LNCAP (cell line): Measurements from ENCODE around the gene C10orf67.

Experiments
- TF ChIP-seq, protein P1 (sequence below): fragments of 450-650 bp; IDR thresholded peaks from 2 replicates; pipeline ENCODE4 v1.5.1; 2017; ENCODE audit warnings: mild to moderate bottlenecking

The C10orf67 gene

DNA sequence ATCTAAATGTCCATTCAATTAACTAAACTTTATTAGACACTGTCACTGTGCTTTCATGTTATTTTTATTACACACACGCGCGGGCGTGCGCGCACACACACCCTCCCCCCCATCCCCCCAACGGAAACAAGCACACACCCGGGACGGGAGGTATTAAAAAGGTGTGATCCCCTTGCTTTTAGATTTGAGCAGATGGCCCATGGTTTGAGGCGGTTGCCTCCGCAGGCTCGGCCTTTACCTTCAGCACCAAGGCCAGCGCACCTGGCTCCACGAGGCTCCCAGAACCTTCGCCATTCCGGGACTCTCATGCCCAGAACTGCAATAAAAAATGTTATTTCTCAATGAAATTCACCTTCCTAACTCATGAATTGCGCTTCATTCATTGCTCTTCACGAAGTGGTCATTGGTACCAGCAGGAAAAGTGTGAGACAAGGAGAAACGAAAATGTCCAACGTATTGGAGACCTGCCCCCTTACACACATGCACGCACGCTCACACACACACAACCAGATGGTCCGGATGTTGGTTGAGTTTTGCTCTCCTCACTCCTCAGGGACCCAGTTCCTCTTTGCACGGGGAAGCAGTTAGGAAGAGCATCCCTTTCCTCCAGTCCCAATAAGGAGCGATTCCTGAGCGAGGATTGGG is 173.2 kb downstream of the C10orf67 start:
- TF ChIP-seq, protein P1, sequence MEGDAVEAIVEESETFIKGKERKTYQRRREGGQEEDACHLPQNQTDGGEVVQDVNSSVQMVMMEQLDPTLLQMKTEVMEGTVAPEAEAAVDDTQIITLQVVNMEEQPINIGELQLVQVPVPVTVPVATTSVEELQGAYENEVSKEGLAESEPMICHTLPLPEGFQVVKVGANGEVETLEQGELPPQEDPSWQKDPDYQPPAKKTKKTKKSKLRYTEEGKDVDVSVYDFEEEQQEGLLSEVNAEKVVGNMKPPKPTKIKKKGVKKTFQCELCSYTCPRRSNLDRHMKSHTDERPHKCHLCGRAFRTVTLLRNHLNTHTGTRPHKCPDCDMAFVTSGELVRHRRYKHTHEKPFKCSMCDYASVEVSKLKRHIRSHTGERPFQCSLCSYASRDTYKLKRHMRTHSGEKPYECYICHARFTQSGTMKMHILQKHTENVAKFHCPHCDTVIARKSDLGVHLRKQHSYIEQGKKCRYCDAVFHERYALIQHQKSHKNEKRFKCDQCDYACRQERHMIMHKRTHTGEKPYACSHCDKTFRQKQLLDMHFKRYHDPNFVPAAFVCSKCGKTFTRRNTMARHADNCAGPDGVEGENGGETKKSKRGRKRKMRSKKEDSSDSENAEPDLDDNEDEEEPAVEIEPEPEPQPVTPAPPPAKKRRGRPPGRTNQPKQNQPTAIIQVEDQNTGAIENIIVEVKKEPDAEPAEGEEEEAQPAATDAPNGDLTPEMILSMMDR: no peak

DNA sequence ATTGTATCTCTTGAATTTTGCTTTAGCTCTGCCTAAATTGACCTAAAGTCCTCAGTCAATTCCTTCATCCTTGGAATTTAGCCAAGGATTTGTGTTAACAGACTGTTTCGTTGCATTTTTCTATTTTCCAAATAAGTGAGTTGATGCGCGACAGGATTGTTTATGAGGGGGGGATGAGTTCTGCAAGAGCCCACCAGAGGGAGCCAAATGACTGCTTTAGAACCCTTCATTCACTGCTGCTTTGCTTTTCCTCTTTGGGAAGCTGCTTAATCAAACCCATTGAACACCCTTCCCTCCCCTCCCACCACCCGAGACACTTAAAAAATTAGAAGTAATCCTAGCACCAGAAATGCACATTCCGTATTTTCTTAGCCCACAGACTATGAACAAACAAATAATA is 186.2 kb downstream of the C10orf67 start:
- TF ChIP-seq, protein P1: peak; percentile 87

DNA sequence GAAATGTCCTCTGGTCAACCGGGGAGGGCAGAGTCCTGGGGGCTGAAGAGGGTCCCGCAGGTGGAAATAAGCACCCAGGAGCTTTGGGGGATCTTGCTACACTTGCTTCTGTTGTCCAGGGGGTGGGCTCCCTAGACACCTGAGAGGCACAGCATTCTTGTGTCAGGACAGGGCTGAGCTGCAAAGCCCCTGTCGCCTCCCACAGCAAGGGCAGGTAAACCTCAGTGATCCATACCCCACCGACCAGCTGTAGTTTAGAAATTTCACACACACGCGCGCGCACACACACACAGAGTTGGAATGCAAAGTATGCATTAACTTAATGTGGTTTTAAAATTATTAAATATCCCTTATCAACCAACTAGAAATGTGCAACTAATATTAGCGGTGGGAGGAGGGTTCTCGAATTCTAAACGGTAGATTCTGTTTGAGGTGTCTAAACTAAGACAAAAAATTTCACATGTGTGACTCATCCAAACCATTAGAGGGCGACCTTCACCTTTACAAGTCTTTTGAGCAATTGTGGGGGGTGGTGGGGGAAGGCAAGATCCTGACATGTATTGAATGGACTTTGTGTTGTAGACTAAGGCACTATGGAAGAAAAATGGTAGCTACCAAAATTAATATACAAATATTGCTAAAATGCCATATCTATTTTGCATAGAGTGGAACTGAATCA is 186.8 kb downstream of the C10orf67 start:
- TF ChIP-seq, protein P1: no peak

DNA sequence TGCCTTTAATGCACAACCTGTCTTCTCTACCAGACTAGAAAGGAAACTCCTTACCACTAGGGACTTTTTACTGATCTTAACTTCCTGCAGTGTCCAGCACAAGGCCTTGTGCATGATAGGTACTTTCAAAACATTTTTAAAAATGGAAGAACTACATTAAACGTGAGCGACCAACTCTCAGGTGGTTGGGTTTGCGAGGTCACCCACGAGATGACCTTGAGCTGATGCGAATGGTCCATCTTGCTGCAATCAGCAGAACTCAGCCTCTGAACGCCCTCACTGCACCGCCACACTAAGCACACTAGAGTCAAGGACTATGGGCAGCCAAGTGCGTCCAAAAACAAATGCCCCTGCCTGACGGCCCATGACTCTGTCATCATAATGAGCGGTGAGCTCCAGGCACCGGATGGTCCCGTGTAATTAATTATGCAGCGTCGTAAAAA is 187.3 kb downstream of the C10orf67 start:
- TF ChIP-seq, protein P1: no peak

DNA sequence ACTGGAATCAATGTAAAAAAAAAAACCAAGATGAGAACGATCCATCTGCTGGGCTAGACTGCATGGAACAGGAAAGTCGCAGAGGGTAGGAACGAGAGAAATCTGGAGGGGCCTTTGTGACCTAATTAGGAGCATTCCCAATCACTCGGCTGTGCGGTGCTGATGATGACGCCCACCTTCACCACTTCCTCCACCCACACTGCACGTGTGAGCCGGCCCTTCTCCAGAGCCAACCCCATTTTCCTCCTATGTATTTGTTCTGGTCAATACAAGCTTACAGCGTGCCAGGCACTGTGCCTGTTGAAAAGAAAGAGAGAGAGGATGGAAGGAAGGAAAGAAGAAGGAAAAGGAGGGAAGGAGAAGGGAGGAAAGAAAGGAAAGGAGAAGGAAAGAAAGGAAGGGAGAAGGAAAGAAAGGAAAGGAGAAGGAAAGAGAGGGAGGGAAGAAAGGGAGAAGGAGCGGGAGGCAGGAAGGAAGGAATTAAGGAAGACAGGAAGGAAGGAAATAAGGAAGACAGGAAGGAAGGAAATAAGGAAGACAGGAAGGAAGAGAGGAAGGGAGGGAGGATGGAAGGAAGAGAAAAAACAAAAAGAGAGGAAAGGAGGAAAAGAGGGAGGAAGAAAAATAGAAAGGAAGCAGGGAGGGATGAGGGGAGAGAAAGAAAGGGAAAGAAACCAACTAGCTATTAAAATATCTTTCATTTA is 188.0 kb downstream of the C10orf67 start:
- TF ChIP-seq, protein P1: no peak

DNA sequence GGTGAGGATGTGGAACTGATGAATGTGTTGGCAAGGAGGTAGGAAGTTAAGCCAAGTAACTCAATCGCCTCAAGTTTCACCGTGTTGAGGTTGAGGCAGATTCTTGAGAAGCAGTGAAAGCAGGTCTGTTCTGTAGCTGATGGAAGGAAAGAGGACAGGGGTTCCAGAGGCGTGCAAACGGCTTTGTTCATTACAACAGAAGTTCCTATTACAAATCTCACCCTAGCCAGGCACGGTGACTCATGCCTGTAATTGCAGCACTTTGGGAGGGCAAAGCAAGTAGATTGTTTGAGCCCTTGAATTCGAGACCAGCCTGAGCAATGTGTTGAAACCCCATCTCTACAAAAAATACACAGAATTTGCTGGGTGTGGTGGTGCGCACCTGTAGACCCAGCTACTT is 189.4 kb downstream of the C10orf67 start:
- TF ChIP-seq, protein P1: no peak
